ENCODE data around the gene FAM83C.

The FAM83C gene

GRCh38 chr20:35301426-35301825 is 9.2 kb upstream of the FAM83C start:
- no peak for DNase-seq
- intact Hi-C loops (cut with DNase I), result no loop called here

DNA sequence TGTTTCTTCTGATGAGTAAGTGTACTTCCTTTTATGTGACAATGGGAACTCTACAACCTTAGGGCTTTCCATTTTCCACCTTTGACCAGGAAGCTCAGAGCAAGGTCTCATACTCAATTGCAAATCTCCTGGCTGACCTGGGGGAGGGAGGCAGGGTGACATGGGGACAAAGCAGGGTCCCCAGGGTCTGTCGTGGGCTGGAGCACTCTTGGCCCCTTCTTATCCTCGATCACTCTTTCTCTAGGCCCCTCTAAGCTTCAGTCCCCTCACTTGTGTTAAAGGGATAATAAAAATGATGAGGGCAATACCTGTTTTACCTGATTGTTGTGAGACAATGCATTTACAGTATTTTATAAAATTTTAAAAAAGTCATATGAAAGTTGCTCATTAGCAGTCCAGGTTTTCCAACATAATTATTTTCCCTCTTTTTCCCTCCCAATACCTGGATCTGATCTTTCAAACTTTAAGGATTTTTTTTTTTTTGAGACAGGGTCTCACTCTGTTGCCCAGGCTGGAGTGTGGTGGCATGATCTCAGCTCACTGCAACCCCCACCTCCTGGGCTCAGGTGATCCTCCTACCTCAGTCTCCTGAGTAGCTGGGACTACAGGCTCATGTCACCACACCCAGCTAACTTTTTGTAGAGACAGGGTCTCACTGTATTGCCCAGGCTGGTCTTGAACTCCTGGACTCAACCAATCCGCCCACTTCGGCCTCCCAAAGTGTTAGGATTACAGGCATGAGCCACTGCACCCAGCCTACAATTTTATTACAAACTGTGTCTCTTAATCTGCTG is 8.4 kb upstream of the FAM83C start:
- DNase-seq, result peak in 1 of 10 donors; percentile 9
- intact Hi-C loops (cut with DNase I), result no loop called here

- intact Hi-C loops (cut with DNase I), result no loop called here
- DNase-seq, result peak in 1 of 10 donors; percentile 15
These were observed 7.6 kb upstream of the FAM83C start for GRCh38 chr20:35299780-35300179.

DNA sequence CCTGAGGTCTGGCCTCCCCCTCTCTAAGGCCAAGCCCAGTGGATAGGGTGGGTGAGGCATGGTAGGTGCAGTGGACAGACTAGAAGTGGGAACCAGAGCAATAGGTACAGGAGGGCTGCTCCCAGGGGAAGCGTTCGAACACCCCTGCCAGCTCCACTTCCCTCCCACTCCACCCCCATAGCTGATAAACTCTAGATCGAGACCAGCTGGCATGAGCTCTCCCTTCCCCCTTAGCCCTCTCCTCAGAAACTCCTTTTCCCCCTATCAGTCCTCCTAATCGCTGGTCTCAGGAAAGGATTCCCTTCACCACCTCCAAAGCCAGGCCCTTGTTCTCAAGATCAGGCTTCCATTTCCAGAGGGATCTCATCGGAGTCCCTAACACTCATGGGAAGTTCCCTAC is 6.0 kb upstream of the FAM83C start:
- peak in 1 of 10 donors; percentile 41 for DNase-seq
- intact Hi-C loops (cut with DNase I), result no loop called here

DNA sequence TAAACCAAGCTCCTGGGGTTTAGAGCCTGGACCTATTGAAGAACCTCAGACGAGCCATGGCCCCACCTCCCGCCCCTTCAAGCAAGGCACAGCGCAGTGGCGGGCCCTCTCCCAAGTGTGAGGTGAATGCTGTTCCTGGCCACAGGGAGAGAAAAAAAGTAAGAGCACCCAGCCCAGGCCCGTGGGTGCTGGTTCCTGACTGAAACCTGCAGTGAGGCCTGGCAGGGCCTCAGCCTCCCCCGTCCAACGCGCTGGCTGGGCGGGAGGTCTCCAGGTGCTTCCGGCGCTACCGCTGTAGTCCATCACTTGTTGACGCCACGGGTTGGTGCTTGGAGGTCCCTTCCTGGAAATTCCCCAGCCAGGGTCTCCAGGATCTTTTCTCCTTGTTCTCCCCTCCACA is 5.5 kb upstream of the FAM83C start:
- intact Hi-C loops (cut with DNase I), result no loop called here
- peak in 1 of 10 donors; percentile 39 for DNase-seq

DNA sequence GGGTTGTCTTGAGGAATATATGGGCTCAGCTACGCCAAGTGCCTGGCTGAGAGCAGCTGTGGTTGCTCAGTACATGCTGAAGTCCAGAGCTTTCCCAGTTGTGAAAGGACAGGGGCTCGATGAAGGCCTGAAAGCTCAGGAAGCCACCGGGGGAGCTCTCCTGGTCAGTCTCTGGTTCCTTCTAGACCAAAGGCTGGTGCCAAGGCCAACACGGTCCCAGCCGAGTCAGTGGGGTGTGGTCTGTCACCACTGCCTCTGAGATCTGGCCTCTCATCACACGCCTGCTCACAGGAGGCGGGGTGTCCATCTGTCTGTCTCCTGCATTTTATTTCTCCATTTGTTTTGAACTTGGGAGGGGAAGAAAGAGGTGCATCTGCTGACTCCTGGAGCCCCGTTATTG is 4.9 kb upstream of the FAM83C start:
- intact Hi-C loops (cut with DNase I), result no loop called here
- DNase-seq, result peak in 1 of 10 donors; percentile 63

DNA sequence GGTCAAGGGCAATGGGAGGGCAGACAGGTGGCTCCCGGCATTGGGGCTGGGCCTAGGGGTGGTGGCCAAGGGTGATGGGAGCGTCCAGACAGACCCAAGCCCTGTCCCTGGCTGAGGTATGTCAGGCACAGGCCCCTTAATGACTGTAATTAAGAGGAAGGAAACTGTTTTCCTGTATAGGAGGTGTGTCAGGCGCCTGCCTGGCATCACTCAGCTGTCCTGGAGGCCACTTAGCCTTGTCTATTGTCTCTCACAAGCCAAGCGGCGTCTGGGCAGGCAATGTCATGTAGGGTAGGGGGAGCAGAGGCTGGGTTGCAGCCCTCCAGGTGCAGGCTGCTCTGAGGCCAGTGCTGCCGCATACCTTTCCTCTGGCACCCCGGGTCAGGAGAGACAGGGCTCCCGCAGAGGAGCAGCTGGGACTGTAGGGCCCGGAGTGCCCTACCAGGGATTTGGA is 3.9 kb upstream of the FAM83C start:
- DNase-seq, result peak in 2 of 10 donors; percentile 24 to 61
- intact Hi-C loops (cut with DNase I), result no loop called here

GRCh38 chr20:35295674-35296073 is 3.4 kb upstream of the FAM83C start:
- DNase-seq, result peak in 2 of 10 donors; percentile 24 to 63

DNA sequence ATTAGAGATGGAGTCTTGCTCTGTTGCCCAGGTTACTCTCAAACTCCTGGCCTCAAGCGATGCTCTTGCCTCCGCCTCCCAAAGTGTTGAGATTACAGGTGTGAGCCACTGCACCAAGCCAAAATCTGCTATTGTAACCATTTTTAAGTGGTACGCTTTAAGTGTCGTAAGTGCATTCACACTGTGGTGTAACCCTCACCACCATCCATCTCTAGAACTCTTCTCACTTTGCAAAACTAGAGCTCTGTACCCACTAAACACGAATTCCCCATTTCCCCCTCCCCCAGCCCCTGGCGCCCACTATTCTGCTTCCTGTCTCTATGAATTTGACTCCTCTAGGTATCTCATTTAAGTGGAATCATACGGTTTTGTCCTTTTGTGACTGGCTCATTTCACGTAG is 2.8 kb upstream of the FAM83C start:
- intact Hi-C loops (cut with DNase I), result no loop called here
- DNase-seq, result no peak

More at GRCh38 chr20:35295674-35296073, 3.4 kb upstream of the FAM83C start:
- intact Hi-C loops (cut with DNase I), result no loop called here

GRCh38 chr20:35294293-35294685 is 2.1 kb upstream of the FAM83C start:
- intact Hi-C loops (cut with DNase I), result no loop called here
- peak in 2 of 10 donors; percentile 15 to 46 for DNase-seq

GRCh38 chr20:35293303-35294292 is 1.4 kb upstream of the FAM83C start:
- peak in 2 of 10 donors; percentile 14 to 52 for DNase-seq
- intact Hi-C loops (cut with DNase I), result no loop called here

GRCh38 chr20:35292504-35293285 is 470 bp upstream of the FAM83C start:
- intact Hi-C loops (cut with DNase I), result no loop called here
- peak in 2 of 10 donors; percentile 55 to 67 for DNase-seq

DNA sequence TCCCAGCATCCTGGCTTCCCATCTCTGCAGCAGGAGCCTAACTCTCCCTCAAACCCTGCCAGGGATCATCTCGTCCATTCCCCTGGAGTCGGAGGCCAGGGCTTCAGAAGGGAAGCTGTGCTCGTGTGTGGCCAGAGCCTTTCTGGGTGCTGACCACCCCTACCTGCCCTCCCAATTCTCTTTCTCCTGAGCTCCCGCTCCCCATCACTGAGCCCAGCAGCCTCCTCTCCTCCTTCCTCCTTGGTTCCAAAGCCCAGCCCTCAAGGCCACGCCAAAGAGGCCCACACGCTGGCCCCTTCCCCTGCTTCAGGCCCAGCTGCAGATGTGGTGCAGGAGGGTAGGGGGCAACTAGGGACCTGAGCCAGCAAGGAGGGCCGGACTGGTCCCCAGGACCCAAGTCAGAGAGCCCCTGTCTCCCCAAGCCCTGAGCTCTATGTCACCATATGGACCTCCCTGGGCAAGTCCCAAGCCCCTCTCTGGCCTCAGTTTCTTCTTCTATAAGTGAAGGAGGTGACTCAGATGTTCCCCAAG is 1.3 kb downstream of the FAM83C start:
- DNase-seq, result peak in 2 of 10 donors; percentile 51 to 65
- intact Hi-C loops (cut with DNase I), result no loop called here

- intact Hi-C loops (cut with DNase I), result no loop called here
- peak in 1 of 10 donors; percentile 28 for DNase-seq
These were observed 1.9 kb downstream of the FAM83C start for GRCh38 chr20:35290186-35290886.

DNA sequence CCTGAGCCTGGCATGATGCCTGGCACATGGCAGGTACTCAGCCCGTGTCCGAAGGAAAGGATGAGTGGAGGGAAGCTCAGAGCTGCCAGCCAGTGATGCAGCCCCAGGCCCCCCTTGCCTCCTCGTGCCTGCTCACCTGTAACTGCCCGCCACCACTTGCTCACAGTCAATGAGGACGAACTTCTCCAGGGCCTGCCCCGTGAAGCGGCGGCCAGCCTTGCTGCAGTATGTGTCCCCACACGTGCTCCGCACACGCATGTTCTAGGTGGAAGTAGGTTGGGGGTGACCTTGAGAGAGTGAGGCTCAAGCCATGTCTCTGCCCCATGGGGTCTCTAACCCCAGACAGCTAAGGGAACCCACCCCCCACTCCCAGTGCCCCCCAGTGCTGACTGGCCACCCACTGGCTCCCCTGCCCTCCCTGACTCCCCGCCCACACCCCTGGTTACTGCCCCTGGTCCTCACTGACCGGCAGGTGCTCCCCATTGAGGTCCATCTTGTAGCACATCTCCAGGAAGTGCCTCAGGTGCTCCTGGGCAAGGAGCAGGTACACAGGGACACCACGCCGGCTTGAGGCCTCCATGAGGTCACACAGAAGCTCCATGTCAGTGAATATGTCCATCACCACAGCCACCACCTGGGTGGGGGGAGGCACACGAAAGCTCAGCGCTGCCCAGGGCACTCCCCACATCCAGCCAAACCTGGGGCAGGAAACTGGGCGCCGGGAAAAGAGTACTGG is 3.7 kb downstream of the FAM83C start:
- intact Hi-C loops (cut with DNase I), result no loop called here
- peak in 1 of 10 donors; percentile 54 for DNase-seq

- intact Hi-C loops (cut with DNase I), result no loop called here
- DNase-seq, result peak in 2 of 10 donors; percentile 36 to 48
These were observed 4.5 kb downstream of the FAM83C start for GRCh38 chr20:35287509-35288324.

- intact Hi-C loops (cut with DNase I), result no loop called here
- DNase-seq, result peak in 1 of 10 donors; percentile 74
These were observed 5.2 kb downstream of the FAM83C start for GRCh38 chr20:35286899-35287508.
